Measurements from ENCODE around the gene EPS15. TPM values are rescaled to one million over a fixed set of nuclear protein-coding genes. Genes with fewer than 3 reads are reported as not detected.

EPS15 gene
- total and polyA plus RNA-seq, 2 of the 13 experiments (the other 11 are each of a cell fraction or from before 2014, with no cell fraction given): 14.3 to 19.3 TPM

DNA sequence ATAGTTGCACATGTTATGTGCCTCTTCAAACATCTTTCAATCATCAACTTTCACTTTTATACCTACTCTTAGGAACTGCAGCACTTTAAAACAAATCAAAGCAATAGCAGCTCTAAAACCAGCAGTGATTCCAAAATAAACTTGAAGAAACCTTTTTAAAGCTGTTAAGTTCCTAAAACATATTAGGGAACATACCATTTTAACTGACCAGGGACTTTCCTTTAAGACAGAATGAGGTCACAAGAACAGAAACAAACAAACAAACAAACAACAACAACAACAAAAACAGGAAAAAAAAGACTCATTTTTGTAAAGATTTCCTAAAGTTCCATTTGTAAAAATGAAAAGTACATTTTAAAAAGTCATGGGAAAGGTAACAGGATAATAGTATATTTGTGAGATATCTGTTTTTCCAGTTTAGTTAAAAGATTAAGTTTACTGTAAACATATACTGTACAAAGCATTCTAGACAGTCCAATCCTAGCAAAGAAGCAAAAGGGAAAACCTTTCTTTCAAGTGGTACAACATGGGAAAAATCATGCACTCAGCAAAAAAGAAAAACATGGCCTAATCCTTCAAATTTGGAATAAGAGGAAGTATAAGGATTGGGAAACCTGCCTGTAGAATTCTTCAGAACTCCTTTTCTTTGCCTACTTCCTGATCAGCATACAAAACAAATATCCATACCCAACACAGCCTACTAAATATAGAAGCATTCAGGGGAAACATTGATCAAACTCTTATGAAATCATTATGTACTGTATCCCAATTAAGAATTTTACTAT, 45.5 kb downstream of the EPS15 start:
- Histone ChIP-seq H3K9me3 (ENCODE audit: low read length) (no peaks in the 10 kb centered on the region), H3K4me1 (ENCODE audit: insufficient read depth, low read length) (no peaks in the 10 kb centered on the region), H3K4me2 (ENCODE audit: low read depth, low read length) (no peak overlapping the region), H3K27ac (ENCODE audit: extremely low read length, insufficient read depth, low read length) (no peak overlapping the region), H2AFZ (ENCODE audit: low read length) (no peak overlapping the region), H3K4me3 (replicated peaks in 1 of 3; ENCODE audit: insufficient read depth in 1 of 3, low read depth in 2 of 3, low read length in 3 of 3) (no peak overlapping the region), H3K79me2 (ENCODE audit: insufficient read depth, low read length) (no peaks in the 10 kb centered on the region), H3K27me3 (ENCODE audit: control insufficient read depth in 1 of 2, insufficient read depth in 2 of 2, low read length in 2 of 2) (no peaks in the 10 kb centered on the region), H4K20me1 (ENCODE audit: insufficient read depth, low read length) (no peaks in the 10 kb centered on the region), H3K36me3 (replicated peaks in 1 of 2; ENCODE audit: control insufficient read depth in 1 of 2, insufficient read depth in 2 of 2, low read length in 2 of 2) (peaks cover 1 to 7% of the 10 kb centered on the region in 2 experiments; a peak in 3 of 5 replicates), H3K9ac (ENCODE audit: insufficient read depth, low read depth, low read length) (no peak overlapping the region)
- DNase-seq (ENCODE audit: low spot score) (no peak), FAIRE-seq (no peak), ATAC-seq (no peak)
- intact Hi-C loops (cut with micrococcal nuclease; ENCODE audit: unreplicated experiment) (no loop called here), in situ Hi-C loops (cut with HindIII; ENCODE audit: extremely low pct_ligation_motif_present, low pct_unique_long_range_greater_than_20kb) (no loop called here)
- BruUV-seq (replicated peaks): no TSS peak
- ChIA-PET POLR2A (no interaction called here), CTCF (ENCODE audit: low intra/inter-chr PET ratio, low total read pairs) (no interaction called here)
- TF ChIP-seq, protein P1, sequence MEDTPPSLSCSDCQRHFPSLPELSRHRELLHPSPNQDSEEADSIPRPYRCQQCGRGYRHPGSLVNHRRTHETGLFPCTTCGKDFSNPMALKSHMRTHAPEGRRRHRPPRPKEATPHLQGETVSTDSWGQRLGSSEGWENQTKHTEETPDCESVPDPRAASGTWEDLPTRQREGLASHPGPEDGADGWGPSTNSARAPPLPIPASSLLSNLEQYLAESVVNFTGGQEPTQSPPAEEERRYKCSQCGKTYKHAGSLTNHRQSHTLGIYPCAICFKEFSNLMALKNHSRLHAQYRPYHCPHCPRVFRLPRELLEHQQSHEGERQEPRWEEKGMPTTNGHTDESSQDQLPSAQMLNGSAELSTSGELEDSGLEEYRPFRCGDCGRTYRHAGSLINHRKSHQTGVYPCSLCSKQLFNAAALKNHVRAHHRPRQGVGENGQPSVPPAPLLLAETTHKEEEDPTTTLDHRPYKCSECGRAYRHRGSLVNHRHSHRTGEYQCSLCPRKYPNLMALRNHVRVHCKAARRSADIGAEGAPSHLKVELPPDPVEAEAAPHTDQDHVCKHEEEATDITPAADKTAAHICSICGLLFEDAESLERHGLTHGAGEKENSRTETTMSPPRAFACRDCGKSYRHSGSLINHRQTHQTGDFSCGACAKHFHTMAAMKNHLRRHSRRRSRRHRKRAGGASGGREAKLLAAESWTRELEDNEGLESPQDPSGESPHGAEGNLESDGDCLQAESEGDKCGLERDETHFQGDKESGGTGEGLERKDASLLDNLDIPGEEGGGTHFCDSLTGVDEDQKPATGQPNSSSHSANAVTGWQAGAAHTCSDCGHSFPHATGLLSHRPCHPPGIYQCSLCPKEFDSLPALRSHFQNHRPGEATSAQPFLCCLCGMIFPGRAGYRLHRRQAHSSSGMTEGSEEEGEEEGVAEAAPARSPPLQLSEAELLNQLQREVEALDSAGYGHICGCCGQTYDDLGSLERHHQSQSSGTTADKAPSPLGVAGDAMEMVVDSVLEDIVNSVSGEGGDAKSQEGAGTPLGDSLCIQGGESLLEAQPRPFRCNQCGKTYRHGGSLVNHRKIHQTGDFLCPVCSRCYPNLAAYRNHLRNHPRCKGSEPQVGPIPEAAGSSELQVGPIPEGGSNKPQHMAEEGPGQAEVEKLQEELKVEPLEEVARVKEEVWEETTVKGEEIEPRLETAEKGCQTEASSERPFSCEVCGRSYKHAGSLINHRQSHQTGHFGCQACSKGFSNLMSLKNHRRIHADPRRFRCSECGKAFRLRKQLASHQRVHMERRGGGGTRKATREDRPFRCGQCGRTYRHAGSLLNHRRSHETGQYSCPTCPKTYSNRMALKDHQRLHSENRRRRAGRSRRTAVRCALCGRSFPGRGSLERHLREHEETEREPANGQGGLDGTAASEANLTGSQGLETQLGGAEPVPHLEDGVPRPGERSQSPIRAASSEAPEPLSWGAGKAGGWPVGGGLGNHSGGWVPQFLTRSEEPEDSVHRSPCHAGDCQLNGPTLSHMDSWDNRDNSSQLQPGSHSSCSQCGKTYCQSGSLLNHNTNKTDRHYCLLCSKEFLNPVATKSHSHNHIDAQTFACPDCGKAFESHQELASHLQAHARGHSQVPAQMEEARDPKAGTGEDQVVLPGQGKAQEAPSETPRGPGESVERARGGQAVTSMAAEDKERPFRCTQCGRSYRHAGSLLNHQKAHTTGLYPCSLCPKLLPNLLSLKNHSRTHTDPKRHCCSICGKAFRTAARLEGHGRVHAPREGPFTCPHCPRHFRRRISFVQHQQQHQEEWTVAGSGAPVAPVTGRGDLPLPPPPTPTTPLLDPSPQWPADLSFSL (CRISPR knock-in tag; IDR thresholded peaks at IDR 0.05): no peak
- TF ChIP-seq ZNF496 (CRISPR knock-in tag; IDR thresholded peaks at IDR 0.05; ENCODE audit: insufficient replicate concordance) (no peak), ZNF350 (CRISPR knock-in tag; IDR thresholded peaks at IDR 0.05; ENCODE audit: borderline replicate concordance, low read depth) (no peak), ZKSCAN1 (IDR thresholded peaks at IDR 0.05; ENCODE audit: low read length) (no peak), NKX3-1 (CRISPR knock-in tag; IDR thresholded peaks at IDR 0.05) (no peak), MAFF (IDR thresholded peaks at IDR 0.05; ENCODE audit: low read depth, low read length) (peak; percentile 63), MAFK (conservative IDR thresholded peaks at IDR 0.05 in 1 of 2, IDR thresholded peaks at IDR 0.05 in 1 of 2; ENCODE audit: low read length in 2 of 2) (peak; percentile 67 to 72), ZNF20 (CRISPR knock-in tag; IDR thresholded peaks at IDR 0.05) (no peak), SOX6 (IDR thresholded peaks at IDR 0.05) (no peak), SOX6 (CRISPR knock-in tag; IDR thresholded peaks at IDR 0.05) (no peak), KLF16 (CRISPR knock-in tag; IDR thresholded peaks at IDR 0.05) (no peak)
- TF ChIP-seq, protein P2, sequence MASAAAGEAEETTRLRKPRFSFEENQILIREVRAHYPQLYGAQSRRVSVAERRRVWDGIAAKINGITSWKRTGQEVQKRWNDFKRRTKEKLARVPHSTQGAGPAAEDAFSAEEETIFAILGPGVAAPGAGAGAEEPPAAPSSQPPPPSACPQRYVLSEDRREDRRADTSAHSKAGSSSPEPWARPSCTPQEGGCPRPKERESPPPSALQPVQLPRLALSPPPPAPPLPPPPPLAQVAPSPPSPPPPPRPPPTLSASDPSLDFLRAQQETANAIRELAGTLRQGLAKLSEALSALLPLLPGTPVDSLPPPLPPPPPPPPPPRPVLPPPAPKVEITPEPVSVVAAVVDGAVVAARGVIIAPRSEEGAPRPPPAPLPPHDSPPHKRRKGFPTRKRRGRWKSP (CRISPR knock-in tag; IDR thresholded peaks at IDR 0.05): no peak
- TF ChIP-seq, protein P3, sequence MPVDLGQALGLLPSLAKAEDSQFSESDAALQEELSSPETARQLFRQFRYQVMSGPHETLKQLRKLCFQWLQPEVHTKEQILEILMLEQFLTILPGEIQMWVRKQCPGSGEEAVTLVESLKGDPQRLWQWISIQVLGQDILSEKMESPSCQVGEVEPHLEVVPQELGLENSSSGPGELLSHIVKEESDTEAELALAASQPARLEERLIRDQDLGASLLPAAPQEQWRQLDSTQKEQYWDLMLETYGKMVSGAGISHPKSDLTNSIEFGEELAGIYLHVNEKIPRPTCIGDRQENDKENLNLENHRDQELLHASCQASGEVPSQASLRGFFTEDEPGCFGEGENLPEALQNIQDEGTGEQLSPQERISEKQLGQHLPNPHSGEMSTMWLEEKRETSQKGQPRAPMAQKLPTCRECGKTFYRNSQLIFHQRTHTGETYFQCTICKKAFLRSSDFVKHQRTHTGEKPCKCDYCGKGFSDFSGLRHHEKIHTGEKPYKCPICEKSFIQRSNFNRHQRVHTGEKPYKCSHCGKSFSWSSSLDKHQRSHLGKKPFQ (CRISPR knock-in tag; IDR thresholded peaks at IDR 0.05; ENCODE audit: insufficient replicate concordance): no peak
